ENCODE data around the gene BEAN1.
"Not testable (repeated sequence)": the region's sequence is repeated elsewhere in the genome, so short reads cannot be mapped to it uniquely, and the experiment has no call there.

BEAN1 gene

GRCh38 chr16:66508914-66509496, 81.9 kb downstream of the BEAN1 start:
- no peak for DNase-seq (ENCODE audit: low spot score)

- no peak for DNase-seq (ENCODE audit: low spot score)
Observed at GRCh38 chr16:66509576-66509975, 82.5 kb downstream of the BEAN1 start.

GRCh38 chr16:66510298-66510697, 83.2 kb downstream of the BEAN1 start:
- DNase-seq (ENCODE audit: low spot score), result no peak

GRCh38 chr16:66510711-66511601, 83.9 kb downstream of the BEAN1 start:
- DNase-seq (ENCODE audit: low spot score), result no peak

GRCh38 chr16:66511602-66512271, 84.6 kb downstream of the BEAN1 start:
- no peak for DNase-seq (ENCODE audit: low spot score)

- no peak for DNase-seq (ENCODE audit: low spot score)
Observed at GRCh38 chr16:66512272-66513110, 85.4 kb downstream of the BEAN1 start.

GRCh38 chr16:66513111-66513723, 86.1 kb downstream of the BEAN1 start:
- no peak for DNase-seq (ENCODE audit: low spot score)

GRCh38 chr16:66514391-66514790, 87.3 kb downstream of the BEAN1 start:
- not testable (repeated sequence) for DNase-seq (ENCODE audit: low spot score)

- not testable (repeated sequence) for DNase-seq (ENCODE audit: low spot score)
Observed at GRCh38 chr16:66514980-66515595, 88.0 kb downstream of the BEAN1 start.

- DNase-seq (ENCODE audit: low spot score), result peak; percentile 40
Observed at GRCh38 chr16:66515596-66516508, 88.8 kb downstream of the BEAN1 start.

- no peak for DNase-seq (ENCODE audit: low spot score)
Observed at GRCh38 chr16:66516509-66516807, 89.4 kb downstream of the BEAN1 start.

- DNase-seq (ENCODE audit: low spot score), result peak; percentile 91
Observed at GRCh38 chr16:66516808-66517585, 89.9 kb downstream of the BEAN1 start.

GRCh38 chr16:66517586-66518263, 90.6 kb downstream of the BEAN1 start:
- no peak for DNase-seq (ENCODE audit: low spot score)

GRCh38 chr16:66519482-66520373, 92.6 kb downstream of the BEAN1 start:
- DNase-seq (ENCODE audit: low spot score), result no peak

- DNase-seq (ENCODE audit: low spot score), result no peak
Observed at GRCh38 chr16:66520406-66521170, 93.5 kb downstream of the BEAN1 start.

GRCh38 chr16:66521252-66521713, 94.2 kb downstream of the BEAN1 start:
- DNase-seq (ENCODE audit: low spot score), result no peak
